ENCODE measurements around the gene EI24. TPM values are rescaled to one million over a fixed set of nuclear protein-coding genes. Genes with fewer than 3 reads are reported as not detected.

The EI24 gene
- total and polyA plus RNA-seq, 2 experiments from 2014 or later: 76.2 to 130 TPM

- TF ChIP-seq EZH2phosphoT487 (IDR thresholded peaks at IDR 0.05; ENCODE audit: low read depth, severe bottlenecking, unreplicated experiment): no peak
- TF ChIP-seq CTCF (IDR thresholded peaks at IDR 0.05; ENCODE audit: poor library complexity): no peak
- H2AFZ ChIP-seq: no peak overlapping the region
- no peaks in the 10 kb centered on the region for H3K9me3 ChIP-seq (ENCODE audit: low read depth)
- H3K4me2 ChIP-seq: no peak overlapping the region
- H3K36me3 ChIP-seq (replicated peaks; ENCODE audit: insufficient read depth, low read depth): no peaks in the 10 kb centered on the region
- H3K4me3 ChIP-seq: no peak overlapping the region
- H3K27me3 ChIP-seq: no peaks in the 10 kb centered on the region
- no peaks in the 10 kb centered on the region for H3K9me2 ChIP-seq (replicated peaks; ENCODE audit: insufficient read depth)
- H3K79me2 ChIP-seq: peaks cover 64% of the 10 kb centered on the region
- WGBS (ENCODE audit: low lambda C conversion rate, missing lambda C conversion rate): 96% methylated on average over 3 of the region's 3 CpGs
- DNase-seq (ENCODE audit: low spot score): no peak
- H3K4me1 ChIP-seq (ENCODE audit: insufficient read depth): peaks cover 13% of the 10 kb centered on the region
- peaks cover 9% of the 10 kb centered on the region for H4K20me1 ChIP-seq (ENCODE audit: insufficient read depth, poor library complexity, severe bottlenecking)
- H3K27ac ChIP-seq: no peak overlapping the region
These were observed 25.7 kb downstream of the EI24 start for GRCh38 chr11:125594958-125595357.

GRCh38 chr11:125600663-125601062 is 31.4 kb downstream of the EI24 start:
- H3K36me3 ChIP-seq (replicated peaks; ENCODE audit: insufficient read depth, low read depth): peaks cover 3% of the 10 kb centered on the region
- no peak overlapping the region for H3K4me2 ChIP-seq

GRCh38 chr11:125603207-125603606 is 33.9 kb downstream of the EI24 start:
- no peaks in the 10 kb centered on the region for H3K9me2 ChIP-seq (replicated peaks; ENCODE audit: insufficient read depth)
- TF ChIP-seq EZH2phosphoT487 (IDR thresholded peaks at IDR 0.05; ENCODE audit: low read depth, severe bottlenecking, unreplicated experiment) (no peak), CTCF (IDR thresholded peaks at IDR 0.05; ENCODE audit: poor library complexity) (no peak), EZH2 (IDR thresholded peaks at IDR 0.05; ENCODE audit: borderline replicate concordance) (no peak)
- peaks cover 14% of the 10 kb centered on the region for H3K79me2 ChIP-seq
- H3K4me3 ChIP-seq: no peak overlapping the region
- no peaks in the 10 kb centered on the region for H4K20me1 ChIP-seq (ENCODE audit: insufficient read depth, poor library complexity, severe bottlenecking)
- 89% methylated on average over 3 of the region's 3 CpGs for WGBS (ENCODE audit: low lambda C conversion rate, missing lambda C conversion rate)
- no peaks in the 10 kb centered on the region for H3K4me1 ChIP-seq (ENCODE audit: insufficient read depth)
- DNase-seq (ENCODE audit: low spot score): no peak
- no peak overlapping the region for H3K27ac ChIP-seq
- no peak overlapping the region for H3K4me2 ChIP-seq
- no peaks in the 10 kb centered on the region for H3K9me3 ChIP-seq (ENCODE audit: low read depth)
- H3K27me3 ChIP-seq: no peaks in the 10 kb centered on the region
- H2AFZ ChIP-seq: no peak overlapping the region
- H3K36me3 ChIP-seq (replicated peaks; ENCODE audit: insufficient read depth, low read depth): peaks cover 3% of the 10 kb centered on the region

More at GRCh38 chr11:125600663-125601062, 31.4 kb downstream of the EI24 start:
- H3K9me2 ChIP-seq (replicated peaks; ENCODE audit: insufficient read depth): no peaks in the 10 kb centered on the region
- no peaks in the 10 kb centered on the region for H3K27me3 ChIP-seq
- no peak overlapping the region for H2AFZ ChIP-seq
- no peaks in the 10 kb centered on the region for H3K9me3 ChIP-seq (ENCODE audit: low read depth)
- DNase-seq (ENCODE audit: low spot score): no peak
- H3K4me1 ChIP-seq (ENCODE audit: insufficient read depth): no peaks in the 10 kb centered on the region
- H3K79me2 ChIP-seq: peaks cover 39% of the 10 kb centered on the region
- no peaks in the 10 kb centered on the region for H4K20me1 ChIP-seq (ENCODE audit: insufficient read depth, poor library complexity, severe bottlenecking)
- no peak overlapping the region for H3K27ac ChIP-seq
- WGBS (ENCODE audit: low lambda C conversion rate, missing lambda C conversion rate): 100% methylated on average over 2 of the region's 2 CpGs
- H3K4me3 ChIP-seq: no peak overlapping the region
- TF ChIP-seq CTCF (IDR thresholded peaks at IDR 0.05; ENCODE audit: poor library complexity): no peak
- TF ChIP-seq EZH2phosphoT487 (IDR thresholded peaks at IDR 0.05; ENCODE audit: low read depth, severe bottlenecking, unreplicated experiment): no peak
- no peak for TF ChIP-seq EZH2 (IDR thresholded peaks at IDR 0.05; ENCODE audit: borderline replicate concordance)

GRCh38 chr11:125605417-125605816 is 36.1 kb downstream of the EI24 start:
- Histone ChIP-seq H3K27ac (no peak overlapping the region), H3K4me2 (no peak overlapping the region), H4K20me1 (ENCODE audit: insufficient read depth, poor library complexity, severe bottlenecking) (no peaks in the 10 kb centered on the region), H3K79me2 (peaks cover 5% of the 10 kb centered on the region), H2AFZ (no peak overlapping the region), H3K27me3 (no peaks in the 10 kb centered on the region), H3K36me3 (replicated peaks; ENCODE audit: insufficient read depth, low read depth) (peaks cover 3% of the 10 kb centered on the region), H3K9me3 (ENCODE audit: low read depth) (no peaks in the 10 kb centered on the region), H3K9me2 (replicated peaks; ENCODE audit: insufficient read depth) (no peaks in the 10 kb centered on the region), H3K4me1 (ENCODE audit: insufficient read depth) (no peaks in the 10 kb centered on the region), H3K4me3 (no peak overlapping the region)
- TF ChIP-seq EZH2 (IDR thresholded peaks at IDR 0.05; ENCODE audit: borderline replicate concordance): no peak
- no peak for TF ChIP-seq EZH2phosphoT487 (IDR thresholded peaks at IDR 0.05; ENCODE audit: low read depth, severe bottlenecking, unreplicated experiment)
- TF ChIP-seq CTCF (IDR thresholded peaks at IDR 0.05; ENCODE audit: poor library complexity): no peak
- no peak for DNase-seq (ENCODE audit: low spot score)
